Fibroblast of mammary gland (primary cell): ENCODE data around the gene SLC25A11.

Experiments used
- DNase-seq: peaks from one replicate; pipeline ENCODE4 v3.0.0-alpha.2; 2010; ENCODE audit warnings: low read depth
- H3K4me3 ChIP-seq: 2 replicates; pipeline ENCODE4 v1.5.1; 2011; ENCODE audit warnings: low read depth, mild to moderate bottlenecking, low read length, moderate library complexity; ENCODE audit not compliant: control insufficient read depth
- TF ChIP-seq, protein P1 (sequence below): conservative IDR thresholded peaks from 2 replicates; pipeline ENCODE4 v1.5.1; 2011; ENCODE audit warnings: low read depth, low read length, inconsistent platforms; ENCODE audit not compliant: control insufficient read depth, insufficient read depth

SLC25A11 gene

DNA sequence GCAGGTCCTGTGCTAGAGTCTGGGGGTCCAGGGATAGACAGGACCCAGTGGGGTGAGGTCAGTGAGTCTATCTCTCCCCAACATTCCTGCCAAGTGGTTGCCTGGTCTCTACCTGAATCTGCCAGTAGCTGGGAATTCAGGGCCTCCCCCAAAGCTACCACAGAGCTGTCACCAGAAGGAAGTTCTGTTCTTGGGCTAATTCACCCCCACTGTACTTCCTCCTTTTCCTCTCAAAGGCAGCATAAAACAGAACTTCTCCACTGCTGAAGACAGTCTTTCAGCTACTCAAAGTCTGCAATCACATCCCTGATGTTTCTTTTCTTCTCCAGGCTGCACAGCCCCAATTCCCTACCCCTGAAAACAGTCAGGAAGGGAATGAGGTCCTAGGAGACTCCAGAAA, 38.9 kb upstream of the SLC25A11 start:
- no peak overlapping the region for H3K4me3 ChIP-seq
- DNase-seq: no peak
- TF ChIP-seq, protein P1, sequence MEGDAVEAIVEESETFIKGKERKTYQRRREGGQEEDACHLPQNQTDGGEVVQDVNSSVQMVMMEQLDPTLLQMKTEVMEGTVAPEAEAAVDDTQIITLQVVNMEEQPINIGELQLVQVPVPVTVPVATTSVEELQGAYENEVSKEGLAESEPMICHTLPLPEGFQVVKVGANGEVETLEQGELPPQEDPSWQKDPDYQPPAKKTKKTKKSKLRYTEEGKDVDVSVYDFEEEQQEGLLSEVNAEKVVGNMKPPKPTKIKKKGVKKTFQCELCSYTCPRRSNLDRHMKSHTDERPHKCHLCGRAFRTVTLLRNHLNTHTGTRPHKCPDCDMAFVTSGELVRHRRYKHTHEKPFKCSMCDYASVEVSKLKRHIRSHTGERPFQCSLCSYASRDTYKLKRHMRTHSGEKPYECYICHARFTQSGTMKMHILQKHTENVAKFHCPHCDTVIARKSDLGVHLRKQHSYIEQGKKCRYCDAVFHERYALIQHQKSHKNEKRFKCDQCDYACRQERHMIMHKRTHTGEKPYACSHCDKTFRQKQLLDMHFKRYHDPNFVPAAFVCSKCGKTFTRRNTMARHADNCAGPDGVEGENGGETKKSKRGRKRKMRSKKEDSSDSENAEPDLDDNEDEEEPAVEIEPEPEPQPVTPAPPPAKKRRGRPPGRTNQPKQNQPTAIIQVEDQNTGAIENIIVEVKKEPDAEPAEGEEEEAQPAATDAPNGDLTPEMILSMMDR: no peak

DNA sequence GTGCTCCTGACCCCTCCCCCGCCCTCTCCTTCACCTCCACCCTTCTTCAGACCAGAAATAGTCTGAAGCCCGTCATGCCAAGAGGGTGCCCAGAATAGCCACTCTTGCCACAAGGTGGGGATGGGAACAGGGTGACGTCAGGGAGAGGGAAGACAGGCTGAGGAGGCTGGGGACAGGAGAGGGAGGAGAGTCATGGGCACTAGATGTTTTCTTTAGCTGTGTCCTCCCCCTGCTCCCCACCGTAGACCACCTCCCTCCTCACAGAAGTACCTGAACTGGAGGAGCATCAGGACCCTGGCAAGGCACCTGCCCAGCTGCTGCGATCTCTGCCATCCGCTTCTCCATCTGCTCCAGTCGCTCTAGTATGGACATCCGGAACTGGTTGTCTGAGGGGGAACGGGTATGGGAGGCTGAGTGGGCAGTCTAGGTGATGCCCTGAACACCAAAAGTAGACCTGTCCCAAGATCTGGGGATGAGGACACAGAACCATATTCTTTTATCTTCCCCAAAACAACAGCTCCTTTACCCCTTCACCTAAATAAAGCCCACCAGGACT, 34.3 kb upstream of the SLC25A11 start:
- TF ChIP-seq, protein P1: no peak
- no peak for DNase-seq
- no peak overlapping the region for H3K4me3 ChIP-seq

DNA sequence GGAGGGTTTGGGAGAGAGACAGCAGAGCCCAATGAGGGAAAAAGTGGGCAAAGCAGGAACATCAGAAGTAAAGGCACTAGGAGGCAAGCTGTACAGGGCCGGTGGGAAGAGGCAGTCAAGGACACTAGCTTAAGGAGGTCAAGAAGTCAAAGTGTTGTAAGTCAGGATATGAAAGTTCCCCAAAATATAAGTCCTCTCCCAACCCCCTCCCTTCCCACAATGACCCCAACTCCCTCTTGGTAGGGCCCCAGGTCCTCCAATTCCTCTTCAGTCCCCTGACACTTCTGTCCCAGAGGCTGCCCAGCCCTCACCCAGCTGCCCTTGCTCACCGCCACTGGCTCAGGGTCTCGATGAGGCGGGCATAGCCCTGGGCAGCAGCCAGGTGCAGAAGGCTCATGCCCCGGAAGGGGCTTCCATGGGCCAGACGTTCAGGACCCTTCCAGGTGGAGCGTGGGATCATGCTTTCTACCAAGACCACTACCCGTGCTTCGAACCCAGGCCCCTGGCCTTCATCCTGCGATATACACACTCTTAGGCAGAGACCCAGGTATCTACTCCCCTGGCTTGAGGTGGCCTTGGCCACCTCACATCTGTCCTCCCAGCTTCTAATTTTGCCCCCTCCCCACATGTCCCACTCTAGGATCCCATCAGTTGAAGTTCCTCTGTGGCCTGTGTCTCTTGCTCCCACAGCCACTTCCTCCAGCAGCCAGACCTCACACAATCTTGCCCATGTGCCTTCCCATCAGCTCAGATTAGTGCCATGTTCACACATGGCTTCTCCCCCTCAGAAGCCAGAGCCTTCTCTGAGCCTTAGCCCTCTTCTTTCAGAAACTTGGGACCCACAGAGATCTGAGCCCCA, 33.6 kb upstream of the SLC25A11 start:
- no peak for DNase-seq
- H3K4me3 ChIP-seq: no peak overlapping the region
- TF ChIP-seq, protein P1: no peak

DNA sequence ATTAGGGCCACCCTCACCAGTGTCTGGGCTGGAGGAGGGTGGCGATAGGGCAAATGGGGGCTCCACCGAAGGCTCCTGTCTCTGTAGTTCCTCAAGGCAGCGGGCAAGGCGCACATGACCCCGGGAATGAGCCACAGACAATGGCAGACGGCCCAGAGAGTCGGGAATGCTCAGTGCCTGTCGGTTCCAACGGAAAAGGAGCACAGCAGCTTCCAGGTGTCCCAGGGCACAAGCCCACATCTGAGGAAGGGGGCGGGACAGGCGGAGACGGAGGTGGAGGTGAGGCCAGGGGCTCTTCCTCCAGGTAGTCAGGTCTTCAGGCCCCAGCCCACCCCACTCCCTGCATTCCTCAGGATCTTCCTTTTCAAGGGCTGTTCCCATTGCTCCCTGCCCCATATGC, 32.9 kb upstream of the SLC25A11 start:
- no peak for DNase-seq
- TF ChIP-seq, protein P1: no peak
- no peak overlapping the region for H3K4me3 ChIP-seq

DNA sequence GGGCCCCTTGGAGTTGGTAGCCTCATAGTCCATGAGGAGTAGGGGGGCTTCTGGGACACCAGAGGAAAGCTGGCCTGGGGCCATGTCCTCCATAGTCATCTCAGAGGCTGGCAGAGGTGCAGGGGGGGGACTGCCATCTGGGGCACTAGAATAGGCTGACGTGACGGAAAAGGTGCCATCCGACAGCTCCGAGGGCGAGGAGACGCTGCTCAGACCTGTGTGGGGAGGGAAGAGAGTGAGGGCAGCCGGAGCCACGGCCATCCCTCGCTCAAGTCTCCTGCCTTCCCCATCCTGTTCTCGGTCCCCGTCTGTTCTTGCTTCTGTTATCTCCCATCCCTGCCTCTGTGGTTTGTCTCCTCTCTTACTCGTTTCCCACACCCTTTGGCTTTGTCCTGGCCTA, 32.5 kb upstream of the SLC25A11 start:
- no peak overlapping the region for H3K4me3 ChIP-seq
- no peak for DNase-seq
- TF ChIP-seq, protein P1: no peak

DNA sequence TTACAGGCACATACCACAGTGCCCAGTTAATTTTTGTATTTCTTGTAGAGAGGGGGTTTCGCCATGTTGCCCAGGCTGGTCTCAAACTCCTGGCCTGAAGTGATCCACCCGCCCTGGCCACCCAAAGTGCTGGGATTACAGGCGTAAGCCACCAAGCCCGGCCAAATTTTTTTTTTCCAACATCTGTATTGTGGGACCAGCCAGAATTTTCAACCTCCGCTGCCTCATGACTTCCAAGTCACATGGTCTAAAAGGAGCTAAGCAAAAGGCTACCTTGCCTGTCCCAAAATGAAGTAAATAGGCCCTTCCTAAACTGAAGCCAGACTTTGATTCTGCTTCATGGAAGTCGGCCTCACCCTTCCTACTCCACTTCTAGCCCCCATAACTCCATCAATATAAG, 32.0 kb upstream of the SLC25A11 start:
- DNase-seq: no peak
- H3K4me3 ChIP-seq: no peak overlapping the region
- TF ChIP-seq, protein P1: no peak
